Effector CD8-positive, alpha-beta T cell (primary cell): Measurements from ENCODE around the gene DSC2.

ENCODE experiments used
- DNase-seq: peaks from one replicate; lab custom pipeline; 2025; lab: John Stamatoyannopoulos, UW

The DSC2 gene

DNA sequence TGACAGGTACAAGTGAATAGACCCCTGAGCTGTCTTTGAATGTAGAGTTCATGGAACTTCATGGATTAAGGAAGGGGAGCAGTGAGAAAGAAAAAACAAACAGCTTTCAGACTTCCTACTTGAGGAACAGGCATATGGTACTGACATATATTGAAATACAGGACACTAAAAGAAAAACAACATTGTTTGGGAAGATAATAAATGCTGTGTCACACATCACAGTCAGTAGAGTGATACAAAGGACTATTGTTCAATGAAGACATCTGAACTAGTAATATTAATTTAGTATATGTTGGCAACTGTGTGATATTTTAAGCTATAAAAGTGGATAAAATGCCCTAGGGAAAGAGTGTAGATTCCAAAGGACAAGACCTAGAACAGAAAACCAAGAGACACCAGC lies 3.3 kb downstream of the DSC2 start:
- DNase-seq, result no peak

DNA sequence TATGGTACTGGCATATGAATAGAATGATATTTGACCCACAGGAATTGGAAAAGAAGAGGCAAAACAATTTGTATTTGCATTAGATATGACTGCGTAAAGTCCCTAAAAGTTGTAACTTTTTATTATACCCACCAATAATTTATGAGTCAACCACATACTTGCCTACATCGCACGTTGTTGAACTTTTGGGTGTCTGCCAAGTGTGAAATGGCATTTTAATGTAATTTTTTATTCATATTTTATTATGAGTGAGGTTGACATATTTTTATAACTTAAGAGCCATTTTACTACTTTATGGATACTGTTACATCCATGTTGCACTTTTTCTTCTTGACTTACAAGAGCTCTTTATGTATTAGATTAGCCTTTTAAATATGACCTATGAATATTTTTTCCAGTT lies 4.6 kb downstream of the DSC2 start:
- DNase-seq, result no peak

DNA sequence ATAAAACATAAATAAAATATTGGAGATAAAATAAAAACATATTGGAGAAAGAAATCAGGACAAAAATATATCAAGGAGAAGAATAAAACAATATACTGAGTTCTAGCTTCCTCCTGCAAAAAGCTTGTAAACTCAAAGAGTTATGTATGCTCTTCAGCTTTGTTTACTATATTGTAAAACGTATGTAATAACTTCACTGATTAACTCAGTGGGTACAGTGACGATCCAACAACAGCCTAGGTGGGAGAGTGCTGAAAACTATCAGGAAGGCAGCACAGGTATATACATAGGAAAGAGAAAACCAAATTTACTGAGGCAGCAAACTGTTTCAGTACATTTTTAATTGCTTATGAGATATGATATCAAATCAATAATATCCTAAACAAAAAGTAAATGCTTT lies 8.3 kb downstream of the DSC2 start:
- DNase-seq, result no peak

DNA sequence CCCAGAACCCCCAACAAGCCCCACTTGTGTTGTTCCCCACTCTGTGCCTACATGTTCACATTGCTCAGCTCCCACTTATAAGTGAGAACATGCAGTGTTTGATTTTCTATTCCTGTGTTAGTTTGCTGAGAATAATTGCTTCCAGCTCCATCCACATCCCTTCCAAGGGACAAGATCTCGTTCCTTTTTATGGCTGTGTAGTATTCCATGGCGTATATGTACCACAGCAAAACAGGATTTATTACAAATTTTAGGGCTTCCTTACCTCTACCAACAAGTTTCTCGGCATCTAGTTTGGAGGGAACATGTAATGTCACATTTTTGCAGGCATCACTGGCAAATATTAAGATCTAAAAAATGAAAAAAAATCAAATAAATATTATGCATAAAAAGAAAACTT lies 8.9 kb downstream of the DSC2 start:
- no peak for DNase-seq

DNA sequence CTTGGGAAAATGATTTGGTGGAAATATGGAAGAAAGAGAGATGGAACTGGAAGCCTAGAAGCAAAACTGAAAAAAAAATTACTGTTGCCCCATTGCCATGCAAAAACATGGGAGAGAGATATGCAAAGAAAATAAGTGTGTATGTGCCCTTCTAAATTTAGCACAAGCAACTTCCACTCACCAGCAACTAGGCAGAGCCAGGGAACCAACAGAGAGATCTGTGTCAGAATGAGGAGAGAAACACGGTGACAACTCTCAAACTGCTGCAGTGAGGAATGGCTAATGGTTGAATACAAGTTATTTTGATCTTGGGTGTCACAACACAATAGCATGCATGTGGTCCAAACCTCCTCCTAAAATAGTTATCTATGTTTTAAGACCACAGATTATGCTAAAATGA lies 10.9 kb downstream of the DSC2 start:
- no peak for DNase-seq

DNA sequence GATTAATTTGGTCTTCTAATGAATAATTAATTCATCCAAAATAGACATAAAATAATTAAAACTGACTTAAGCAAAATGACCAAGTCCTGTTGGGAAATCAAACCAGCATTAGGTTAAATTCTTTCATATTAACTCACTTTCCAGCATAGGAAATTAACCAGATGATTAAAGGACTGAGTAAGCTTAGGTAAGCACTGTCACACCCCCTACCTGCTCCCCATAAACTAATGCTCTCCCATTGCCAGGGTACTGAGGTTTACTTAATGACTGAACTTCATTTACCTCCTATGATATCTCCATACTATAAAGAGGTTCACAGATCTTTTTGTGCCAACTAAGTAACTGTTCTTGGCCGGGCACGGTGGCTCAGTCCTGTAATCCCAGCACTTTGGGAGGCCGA lies 13.7 kb downstream of the DSC2 start:
- no peak for DNase-seq

DNA sequence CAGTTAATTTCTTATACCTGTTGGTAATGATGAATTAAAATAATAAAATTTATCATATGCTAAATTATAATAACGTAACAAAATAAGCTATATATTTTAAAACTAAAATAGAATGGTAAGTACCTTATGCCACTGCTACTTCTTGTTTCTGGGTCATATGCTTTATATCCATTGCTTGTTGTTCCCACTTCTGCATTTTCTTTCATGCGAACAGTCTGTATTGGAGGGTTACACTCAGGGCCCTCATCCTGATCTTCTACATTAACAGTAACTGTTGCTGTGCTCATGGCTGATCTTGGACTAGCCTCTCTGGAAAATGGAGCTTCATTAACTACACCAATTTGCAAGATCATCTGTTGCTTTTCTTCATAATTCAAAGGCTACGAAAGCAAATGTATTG lies 22.2 kb downstream of the DSC2 start:
- no peak for DNase-seq

DNA sequence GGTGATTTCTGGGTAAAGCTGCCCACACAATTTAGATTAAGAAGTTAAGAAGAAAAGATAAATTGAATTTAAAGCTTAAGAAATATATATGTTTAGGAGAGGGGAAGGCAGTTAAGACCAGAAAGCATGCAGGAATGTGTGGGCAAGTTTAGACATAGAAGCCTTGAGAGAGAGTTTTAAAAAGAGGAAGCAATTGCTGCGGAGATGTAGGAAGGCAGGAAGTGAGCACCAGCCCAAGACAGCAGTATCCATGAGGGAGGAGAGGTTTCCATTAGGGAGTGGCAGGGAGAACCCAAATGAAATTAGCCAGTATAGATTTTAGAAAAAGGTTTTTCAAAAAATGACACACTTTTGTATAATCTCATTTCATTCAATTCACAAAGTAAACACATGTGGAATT lies 24.3 kb downstream of the DSC2 start:
- no peak for DNase-seq

DNA sequence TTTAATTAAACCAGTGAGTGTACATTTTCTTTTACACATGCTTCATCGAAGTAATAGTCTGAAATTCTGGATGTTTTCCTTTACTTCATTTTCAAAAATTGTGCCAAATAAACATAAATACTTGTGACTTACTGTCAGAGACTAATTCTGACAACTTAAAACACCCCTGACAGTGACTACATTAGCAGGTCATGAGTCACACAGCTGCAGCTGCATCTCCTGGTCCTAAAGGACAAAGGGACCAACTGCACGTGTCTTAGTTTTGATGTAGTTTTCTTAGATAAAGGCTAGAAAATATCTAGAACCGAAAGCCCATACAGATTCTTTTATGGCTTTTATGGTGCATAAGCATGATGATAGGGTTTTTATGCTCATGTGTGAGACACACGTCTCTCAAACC lies 30.0 kb downstream of the DSC2 start:
- no peak for DNase-seq

DNA sequence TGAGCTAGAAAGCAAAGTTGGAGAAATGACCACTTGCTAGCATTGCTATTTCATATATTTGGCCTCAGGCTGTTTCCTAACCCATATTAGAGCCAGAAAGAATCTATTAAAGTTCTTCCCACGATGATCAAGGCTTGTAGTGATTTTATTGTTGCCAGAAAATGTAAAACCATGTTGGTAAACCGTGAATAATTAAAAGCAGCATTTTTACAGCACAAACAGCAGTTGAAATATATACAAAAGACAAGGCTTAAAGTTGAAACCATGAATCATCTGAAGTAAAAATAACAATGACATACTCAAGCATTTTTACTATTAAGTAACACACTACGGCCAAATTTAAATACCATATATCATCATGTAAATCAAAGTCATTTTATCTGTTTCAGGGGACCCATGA lies 32.0 kb downstream of the DSC2 start:
- DNase-seq, result no peak

DNA sequence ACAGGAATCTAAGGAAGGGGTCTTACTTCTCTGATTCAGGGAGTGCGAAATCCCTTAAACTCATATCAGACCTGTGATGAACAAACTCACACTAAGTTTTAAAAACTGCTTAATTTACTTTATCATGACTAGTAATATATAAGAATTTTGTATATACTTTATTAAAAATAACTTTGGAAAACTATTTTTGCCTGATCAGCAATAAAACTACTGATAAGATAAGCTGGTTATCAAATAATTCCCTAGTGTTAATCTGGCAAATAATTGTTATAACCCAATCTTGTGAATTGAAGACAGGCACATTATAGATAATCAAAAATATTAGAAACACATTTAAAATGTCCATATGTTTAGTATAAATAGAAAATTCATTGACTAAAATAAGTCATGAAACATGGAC lies 36.0 kb downstream of the DSC2 start:
- DNase-seq, result no peak

DNA sequence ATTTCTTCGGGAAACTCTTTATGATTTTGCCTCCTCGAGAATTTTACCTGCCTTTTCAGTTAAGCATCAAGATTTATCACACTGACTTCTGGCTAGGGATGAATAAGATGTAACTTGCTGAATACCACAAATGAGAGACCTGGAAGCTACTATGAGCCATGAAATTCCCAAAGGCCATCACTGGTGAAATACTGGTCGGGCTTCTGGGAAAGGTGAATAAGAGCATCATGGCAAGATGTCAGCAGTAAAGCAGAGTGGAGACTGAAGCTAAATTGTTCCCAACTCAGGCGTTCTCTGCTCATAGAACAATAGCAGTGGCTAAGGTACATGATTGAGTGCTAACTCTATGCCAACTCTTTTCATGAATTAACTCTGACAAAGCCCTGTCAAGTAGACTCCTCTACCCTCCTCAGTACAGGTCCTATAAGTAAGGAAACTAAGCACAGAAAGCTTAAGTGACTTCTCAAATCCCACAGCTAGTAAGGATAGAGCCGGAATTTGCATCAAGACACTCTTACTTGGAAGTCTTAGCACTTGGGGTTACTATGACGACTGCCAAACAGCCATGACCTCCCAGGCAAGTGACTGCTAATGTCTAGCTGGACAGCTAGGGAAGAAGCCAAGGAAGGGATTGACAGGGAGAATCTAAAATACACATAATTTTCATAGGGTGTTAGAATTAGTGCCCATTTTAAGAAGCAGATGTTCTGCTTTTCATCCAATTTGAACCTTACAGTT lies 37.0 kb downstream of the DSC2 start:
- no peak for DNase-seq

DNA sequence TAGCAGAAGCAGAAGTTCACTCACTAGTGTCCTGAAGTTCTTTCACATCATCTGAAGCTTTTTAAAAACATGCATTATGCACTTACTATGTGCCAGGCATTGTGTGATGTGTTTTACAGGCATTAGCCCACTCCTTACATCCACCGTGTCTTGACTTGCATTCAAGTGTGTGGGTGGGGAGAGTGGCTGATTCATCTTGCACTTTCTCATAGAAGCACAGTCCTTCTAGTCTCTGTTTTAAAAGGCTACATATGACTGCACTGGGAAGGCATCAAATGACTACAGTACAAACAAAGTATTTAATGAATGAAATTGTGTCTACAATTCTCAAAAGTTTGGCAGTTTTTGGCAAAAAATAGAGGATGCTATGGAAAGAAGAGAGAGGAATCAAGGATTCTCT lies 38.1 kb downstream of the DSC2 start:
- no peak for DNase-seq

DNA sequence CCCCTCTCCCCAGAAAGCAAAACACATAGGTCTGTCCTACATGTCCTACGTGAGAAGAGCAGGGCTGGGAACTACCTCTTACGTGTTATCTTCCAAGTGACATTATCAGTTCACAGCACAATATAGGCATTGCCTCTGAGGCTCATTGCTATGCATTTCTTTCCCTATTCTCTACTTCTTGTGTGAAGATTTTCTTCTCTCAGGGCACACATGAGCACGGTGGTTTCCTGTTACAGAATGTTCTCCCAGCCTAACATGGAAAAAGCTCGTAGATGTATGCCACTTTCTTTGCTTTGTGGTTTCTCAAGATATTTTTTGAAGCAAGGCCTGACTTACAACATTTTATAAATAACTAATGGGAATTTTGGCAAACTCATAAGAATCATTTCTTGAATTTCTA lies 40.3 kb downstream of the DSC2 start:
- DNase-seq, result no peak

DNA sequence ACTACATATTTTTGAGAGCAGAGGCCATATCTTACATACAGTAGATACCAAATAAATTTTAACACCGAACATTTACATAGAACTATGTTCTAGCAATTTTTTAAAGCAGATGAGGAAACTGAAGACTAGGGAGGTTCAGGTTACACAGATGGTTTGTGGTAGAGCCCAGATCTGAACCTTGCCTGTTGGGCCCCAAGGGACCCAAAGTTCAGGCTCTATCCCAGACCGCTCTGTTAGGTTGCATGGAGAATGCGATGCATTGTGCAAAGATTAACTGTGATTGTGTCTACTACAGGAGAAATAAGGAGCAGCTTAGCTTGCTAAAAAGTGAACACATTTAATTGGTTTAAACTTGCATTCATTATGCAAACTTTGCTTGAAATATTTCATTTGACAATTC lies 43.3 kb downstream of the DSC2 start:
- DNase-seq, result no peak

DNA sequence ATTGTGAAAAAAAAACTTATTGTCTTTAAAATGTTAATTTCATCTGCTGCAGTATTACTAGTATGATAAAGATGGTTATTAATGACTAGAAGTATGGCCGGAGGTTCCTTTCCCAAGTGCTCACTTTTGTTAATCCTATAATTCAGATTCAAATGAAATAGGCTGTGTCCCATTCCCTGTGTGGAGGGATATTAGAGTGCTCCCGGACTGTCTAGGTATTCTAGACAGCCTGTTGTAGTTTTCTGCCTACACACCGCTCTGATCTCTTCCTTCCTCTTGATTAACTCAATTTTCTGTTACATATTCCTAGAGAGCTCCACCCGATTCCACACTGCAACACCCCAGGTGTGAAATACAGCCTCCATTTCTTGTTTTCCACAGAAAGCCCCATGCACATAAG lies 44.3 kb downstream of the DSC2 start:
- no peak for DNase-seq

DNA sequence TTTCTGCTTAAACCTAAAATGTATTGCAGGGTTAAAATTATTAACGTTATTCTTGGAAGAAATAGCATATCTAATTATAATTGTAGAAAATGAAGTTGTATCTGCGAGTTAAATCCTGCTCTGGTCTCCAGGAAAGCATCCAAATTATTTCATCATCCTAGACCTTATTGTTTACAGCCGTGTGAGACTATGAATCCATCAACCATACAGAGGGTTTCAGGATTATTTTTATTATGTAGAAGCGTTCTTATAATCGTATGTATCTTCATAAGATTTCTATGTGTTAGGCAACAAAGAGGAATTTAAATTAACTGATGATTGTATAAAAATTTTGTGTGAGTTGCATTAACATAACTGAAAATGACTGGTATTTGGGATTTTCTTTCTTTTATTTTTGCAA lies 45.2 kb downstream of the DSC2 start:
- DNase-seq, result no peak

DNA sequence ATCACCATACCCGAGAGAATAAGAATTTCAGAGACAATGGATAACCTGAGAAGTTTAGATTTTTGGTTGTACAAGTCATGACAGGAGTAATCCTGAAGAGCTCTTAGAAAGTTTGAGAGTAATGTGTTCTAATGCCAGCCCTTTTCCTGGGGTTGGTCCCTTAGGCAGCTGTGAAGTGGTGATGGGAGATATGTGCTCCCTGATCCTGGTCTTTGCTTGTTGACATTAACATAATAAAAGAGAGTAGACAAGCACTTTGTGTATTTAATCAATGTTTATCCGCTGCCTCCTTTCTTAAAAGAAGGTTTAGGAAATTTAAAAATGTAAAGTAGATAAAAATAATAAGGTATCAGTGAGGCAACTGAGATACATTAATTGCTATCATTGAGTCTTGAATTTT lies 45.9 kb downstream of the DSC2 start:
- DNase-seq, result no peak

DNA sequence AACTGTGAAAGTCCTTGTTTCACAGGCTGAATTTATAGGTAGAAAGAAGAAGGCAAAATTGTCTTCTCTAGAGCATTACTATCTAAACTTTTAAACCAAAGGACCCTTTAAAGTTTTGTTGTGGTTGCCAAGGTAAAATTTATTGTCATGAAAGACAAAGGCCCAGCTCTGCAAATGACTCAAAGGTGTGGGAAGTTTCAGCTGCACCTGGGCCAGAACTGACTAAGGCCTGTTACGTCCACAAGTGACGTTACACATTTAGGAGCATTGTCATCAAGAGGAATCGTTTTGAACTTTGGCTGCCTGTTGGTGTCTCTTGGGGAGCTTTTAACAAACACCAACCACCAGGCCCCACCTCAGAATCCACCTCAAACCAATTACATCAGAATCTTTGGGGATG lies 51.6 kb downstream of the DSC2 start:
- DNase-seq, result no peak

DNA sequence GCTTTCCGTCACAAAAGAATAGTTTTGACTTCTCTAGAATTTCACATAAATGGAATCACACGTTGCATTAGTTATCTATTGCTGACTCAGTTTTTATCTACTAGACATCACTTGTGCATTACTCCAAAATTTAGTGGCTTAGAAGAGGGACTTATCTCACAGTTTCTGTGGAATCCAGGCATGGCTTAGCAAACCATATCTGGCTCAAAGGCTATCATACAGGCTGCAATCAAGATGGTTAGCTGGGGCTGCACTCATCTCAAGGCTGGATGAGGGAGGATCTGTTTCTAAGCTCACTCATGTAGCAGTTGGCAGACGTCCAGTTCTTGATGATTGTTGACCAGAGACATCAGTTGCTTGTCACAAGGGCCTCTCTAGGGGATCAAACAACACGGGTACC lies 53.0 kb downstream of the DSC2 start:
- DNase-seq, result no peak

DNA sequence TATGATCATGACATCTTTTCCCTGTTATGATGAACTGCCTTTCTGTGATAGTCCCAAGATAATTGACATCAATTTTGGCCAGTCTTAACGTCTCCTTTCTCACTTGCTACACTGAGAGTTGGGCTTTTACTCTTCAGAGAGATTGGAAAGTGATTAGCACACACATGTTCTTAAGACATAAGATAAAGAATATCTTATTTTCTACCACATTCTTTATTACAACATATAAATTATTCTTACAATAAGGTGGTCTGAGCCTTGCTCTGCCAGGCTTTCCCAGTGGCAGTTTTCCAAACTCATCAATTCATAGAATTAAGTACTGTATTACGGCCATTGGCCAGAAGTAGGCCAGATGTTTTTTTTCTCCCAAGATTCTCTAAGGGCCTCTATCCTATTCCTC lies 54.0 kb downstream of the DSC2 start:
- no peak for DNase-seq

DNA sequence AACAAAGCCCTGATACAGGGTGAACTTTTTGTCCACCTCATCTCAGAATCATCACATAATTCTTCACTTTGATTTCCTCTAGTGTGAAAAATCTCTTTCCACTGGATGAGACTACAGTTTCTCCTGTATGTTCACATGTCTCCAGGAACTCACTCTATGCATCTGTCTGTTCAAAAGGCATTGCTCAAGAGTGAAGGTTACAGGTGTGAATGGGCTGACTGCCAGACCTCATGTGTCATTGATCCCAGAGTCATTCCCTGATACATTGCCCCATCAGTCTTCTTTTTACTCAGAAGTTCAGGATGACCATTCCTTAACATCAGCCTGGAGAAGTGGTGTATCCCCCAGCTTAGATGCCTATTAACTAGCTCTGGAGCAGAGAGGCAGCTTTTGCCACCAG lies 55.3 kb downstream of the DSC2 start:
- DNase-seq, result no peak

DNA sequence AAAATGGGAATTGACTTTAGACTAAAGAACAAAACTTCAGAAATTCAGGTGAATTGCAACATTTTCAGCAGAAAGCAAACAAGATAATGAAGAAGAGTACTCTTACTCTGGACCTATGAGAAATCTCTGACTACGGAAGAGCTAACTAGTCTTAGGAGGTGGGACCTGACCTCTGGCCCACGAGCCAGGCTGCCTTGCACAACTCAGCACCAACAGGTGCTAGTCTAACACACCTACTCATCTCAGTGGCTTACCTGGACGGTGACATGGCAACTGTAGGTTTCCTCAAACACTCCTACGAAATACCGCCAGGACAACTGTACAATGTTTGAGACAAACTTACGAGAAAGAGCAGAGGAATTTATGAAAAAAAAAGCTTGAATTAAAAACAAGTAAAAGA lies 56.6 kb downstream of the DSC2 start:
- no peak for DNase-seq

DNA sequence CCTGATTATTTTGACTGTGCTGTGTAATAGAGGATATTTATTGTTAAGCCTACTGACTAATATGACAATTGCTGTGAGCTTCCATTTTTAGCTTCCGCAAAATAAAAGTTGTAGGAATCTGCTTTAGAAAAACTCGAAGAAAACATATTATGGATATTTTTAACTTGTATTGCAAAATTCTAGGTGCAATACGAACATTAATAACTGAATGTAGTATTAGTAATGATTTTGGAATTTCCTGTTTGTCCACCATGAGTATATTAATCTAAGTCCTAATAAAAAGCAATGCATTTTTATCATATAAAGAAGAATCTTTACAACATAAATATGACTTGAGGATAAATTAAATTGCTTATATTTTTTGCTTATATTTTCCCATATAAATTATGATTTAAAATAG lies 57.3 kb downstream of the DSC2 start:
- DNase-seq, result no peak

DNA sequence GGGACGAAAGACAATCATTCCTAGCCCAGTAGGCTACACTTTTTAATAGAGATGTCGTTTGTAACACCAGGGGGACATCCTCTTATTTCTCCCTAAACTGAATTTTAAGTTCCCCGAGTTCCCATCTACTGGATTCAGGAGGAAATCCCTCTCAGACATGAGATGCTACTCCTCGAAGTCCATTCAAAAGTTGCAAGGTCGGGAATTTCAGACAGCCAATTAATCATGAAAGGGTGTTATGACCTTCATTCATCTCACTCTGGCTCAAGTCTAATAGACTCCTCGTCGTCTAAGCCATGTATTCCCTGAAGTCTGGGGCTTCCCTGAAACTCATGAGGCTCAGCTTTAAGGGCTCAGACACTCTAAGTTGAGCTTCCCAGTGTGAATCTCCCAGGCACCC lies 58.5 kb downstream of the DSC2 start:
- DNase-seq, result no peak
